ENCODE data around the gene SNX13. TPM values are rescaled to one million over a fixed set of nuclear protein-coding genes. Genes with fewer than 3 reads are reported as not detected.

The SNX13 gene
- total and polyA plus RNA-seq, 2 experiments from 2014 or later: 7.5 to 42.7 TPM

DNA sequence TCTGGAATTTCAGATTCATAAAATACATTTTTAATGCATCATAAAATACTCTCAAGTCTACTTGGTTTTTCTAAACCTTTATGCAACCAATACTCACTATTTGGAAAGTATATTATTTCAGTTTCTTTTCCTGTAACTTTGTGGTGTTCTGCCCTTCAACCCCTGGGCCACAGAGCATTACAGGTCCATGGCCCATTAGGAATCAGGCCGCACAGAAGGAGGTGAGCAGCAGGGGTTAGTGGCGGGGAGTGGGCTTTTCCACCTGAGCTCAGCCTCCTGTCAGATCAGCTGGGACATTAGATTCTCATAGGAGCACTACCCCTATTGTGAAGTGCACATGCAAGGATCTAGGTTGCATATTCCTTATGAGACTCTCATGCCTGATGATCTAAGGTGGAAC lies 9.7 kb downstream of the SNX13 start:
- Mint-ChIP-seq H3K27me3 (ENCODE audit: insufficient read depth, low read depth, poor library complexity) (no peaks in the 10 kb centered on the region), H3K4me1 (peaks cover 43% of the 10 kb centered on the region), H3K36me3 (ENCODE audit: low read depth) (no peaks in the 10 kb centered on the region), H3K4me3 (no peak overlapping the region), H3K27ac (no peak overlapping the region), H3K9me3 (no peaks in the 10 kb centered on the region)
- Histone ChIP-seq H3K79me2 (replicated peaks; ENCODE audit: insufficient read depth) (peaks cover 98% of the 10 kb centered on the region), H4K20me1 (replicated peaks; ENCODE audit: insufficient read depth) (no peaks in the 10 kb centered on the region; the same call in none of the 2 replicates), H3K27me3 (ENCODE audit: insufficient read depth) (no peaks in the 10 kb centered on the region), H2AFZ (no peak overlapping the region), H3K9me2 (ENCODE audit: insufficient read depth) (no peaks in the 10 kb centered on the region), H3K27ac (ENCODE audit: low read depth) (no peak overlapping the region), H3K4me2 (no peak overlapping the region), H3K4me3 (no peak overlapping the region), H3K4me1 (ENCODE audit: insufficient read depth) (peaks cover 10% of the 10 kb centered on the region; the same call in 1 of the 2 replicates), H3F3A (replicated peaks; ENCODE audit: low read depth) (no peaks in the 10 kb centered on the region), H3K36me3 (ENCODE audit: insufficient read depth) (no peaks in the 10 kb centered on the region)
- peak; percentile 65 for ATAC-seq
- TF ChIP-seq ZNF331 (CRISPR knock-in tag; IDR thresholded peaks at IDR 0.05; ENCODE audit: low read depth): no peak
- TF ChIP-seq, protein P1, sequence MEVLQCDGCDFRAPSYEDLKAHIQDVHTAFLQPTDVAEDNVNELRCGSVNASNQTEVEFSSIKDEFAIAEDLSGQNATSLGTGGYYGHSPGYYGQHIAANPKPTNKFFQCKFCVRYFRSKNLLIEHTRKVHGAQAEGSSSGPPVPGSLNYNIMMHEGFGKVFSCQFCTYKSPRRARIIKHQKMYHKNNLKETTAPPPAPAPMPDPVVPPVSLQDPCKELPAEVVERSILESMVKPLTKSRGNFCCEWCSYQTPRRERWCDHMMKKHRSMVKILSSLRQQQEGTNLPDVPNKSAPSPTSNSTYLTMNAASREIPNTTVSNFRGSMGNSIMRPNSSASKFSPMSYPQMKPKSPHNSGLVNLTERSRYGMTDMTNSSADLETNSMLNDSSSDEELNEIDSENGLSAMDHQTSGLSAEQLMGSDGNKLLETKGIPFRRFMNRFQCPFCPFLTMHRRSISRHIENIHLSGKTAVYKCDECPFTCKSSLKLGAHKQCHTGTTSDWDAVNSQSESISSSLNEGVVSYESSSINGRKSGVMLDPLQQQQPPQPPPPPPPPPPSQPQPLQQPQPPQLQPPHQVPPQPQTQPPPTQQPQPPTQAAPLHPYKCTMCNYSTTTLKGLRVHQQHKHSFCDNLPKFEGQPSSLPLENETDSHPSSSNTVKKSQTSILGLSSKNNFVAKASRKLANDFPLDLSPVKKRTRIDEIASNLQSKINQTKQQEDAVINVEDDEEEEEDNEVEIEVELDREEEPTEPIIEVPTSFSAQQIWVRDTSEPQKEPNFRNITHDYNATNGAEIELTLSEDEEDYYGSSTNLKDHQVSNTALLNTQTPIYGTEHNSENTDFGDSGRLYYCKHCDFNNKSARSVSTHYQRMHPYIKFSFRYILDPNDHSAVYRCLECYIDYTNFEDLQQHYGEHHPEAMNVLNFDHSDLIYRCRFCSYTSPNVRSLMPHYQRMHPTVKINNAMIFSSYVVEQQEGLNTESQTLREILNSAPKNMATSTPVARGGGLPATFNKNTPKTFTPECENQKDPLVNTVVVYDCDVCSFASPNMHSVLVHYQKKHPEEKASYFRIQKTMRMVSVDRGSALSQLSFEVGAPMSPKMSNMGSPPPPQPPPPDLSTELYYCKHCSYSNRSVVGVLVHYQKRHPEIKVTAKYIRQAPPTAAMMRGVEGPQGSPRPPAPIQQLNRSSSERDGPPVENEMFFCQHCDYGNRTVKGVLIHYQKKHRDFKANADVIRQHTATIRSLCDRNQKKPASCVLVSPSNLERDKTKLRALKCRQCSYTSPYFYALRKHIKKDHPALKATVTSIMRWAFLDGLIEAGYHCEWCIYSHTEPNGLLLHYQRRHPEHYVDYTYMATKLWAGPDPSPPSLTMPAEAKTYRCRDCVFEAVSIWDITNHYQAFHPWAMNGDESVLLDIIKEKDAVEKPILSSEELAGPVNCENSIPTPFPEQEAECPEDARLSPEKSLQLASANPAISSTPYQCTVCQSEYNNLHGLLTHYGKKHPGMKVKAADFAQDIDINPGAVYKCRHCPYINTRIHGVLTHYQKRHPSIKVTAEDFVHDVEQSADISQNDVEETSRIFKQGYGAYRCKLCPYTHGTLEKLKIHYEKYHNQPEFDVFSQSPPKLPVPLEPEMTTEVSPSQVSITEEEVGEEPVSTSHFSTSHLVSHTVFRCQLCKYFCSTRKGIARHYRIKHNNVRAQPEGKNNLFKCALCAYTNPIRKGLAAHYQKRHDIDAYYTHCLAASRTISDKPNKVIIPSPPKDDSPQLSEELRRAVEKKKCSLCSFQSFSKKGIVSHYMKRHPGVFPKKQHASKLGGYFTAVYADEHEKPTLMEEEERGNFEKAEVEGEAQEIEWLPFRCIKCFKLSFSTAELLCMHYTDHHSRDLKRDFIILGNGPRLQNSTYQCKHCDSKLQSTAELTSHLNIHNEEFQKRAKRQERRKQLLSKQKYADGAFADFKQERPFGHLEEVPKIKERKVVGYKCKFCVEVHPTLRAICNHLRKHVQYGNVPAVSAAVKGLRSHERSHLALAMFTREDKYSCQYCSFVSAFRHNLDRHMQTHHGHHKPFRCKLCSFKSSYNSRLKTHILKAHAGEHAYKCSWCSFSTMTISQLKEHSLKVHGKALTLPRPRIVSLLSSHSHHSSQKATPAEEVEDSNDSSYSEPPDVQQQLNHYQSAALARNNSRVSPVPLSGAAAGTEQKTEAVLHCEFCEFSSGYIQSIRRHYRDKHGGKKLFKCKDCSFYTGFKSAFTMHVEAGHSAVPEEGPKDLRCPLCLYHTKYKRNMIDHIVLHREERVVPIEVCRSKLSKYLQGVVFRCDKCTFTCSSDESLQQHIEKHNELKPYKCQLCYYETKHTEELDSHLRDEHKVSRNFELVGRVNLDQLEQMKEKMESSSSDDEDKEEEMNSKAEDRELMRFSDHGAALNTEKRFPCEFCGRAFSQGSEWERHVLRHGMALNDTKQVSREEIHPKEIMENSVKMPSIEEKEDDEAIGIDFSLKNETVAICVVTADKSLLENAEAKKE (CRISPR knock-in tag; IDR thresholded peaks at IDR 0.05): no peak
- TF ChIP-seq, protein P2, sequence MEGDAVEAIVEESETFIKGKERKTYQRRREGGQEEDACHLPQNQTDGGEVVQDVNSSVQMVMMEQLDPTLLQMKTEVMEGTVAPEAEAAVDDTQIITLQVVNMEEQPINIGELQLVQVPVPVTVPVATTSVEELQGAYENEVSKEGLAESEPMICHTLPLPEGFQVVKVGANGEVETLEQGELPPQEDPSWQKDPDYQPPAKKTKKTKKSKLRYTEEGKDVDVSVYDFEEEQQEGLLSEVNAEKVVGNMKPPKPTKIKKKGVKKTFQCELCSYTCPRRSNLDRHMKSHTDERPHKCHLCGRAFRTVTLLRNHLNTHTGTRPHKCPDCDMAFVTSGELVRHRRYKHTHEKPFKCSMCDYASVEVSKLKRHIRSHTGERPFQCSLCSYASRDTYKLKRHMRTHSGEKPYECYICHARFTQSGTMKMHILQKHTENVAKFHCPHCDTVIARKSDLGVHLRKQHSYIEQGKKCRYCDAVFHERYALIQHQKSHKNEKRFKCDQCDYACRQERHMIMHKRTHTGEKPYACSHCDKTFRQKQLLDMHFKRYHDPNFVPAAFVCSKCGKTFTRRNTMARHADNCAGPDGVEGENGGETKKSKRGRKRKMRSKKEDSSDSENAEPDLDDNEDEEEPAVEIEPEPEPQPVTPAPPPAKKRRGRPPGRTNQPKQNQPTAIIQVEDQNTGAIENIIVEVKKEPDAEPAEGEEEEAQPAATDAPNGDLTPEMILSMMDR (conservative IDR thresholded peaks at IDR 0.05; ENCODE audit: low read depth in 2 of 2): no peak
- no peak for TF ChIP-seq STAT1 (IDR thresholded peaks at IDR 0.05; ENCODE audit: unreplicated experiment)
- no peak for DNase-seq (ENCODE audit: low spot score)

Measured in GM23338 (cell line).